Fibroblast of pulmonary artery (primary cell): ENCODE data around the gene EDDM3A.
"Not testable (repeated sequence)": the region's sequence is repeated elsewhere in the genome, so short reads cannot be mapped to it uniquely, and the experiment has no call there.

Source experiments
- DNase-seq: peaks from one replicate; pipeline ENCODE4 v3.0.0-alpha.2; 2010; ENCODE audit warnings: low read depth
- H3K4me3 ChIP-seq: replicated peaks from 2 replicates; pipeline ENCODE4 v1.5.1; 2011; ENCODE audit warnings: low read depth, mild to moderate bottlenecking, control low read depth, low read length, moderate library complexity
- CTCF ChIP-seq: IDR thresholded peaks from 2 replicates; pipeline ENCODE4 v1.5.1; 2011; ENCODE audit warnings: mild to moderate bottlenecking, control low read depth, low read length, inconsistent platforms; ENCODE audit errors: missing control alignments

EDDM3A gene

GRCh38 chr14:20732979-20733635 is 12.6 kb upstream of the EDDM3A start:
- TF ChIP-seq CTCF, result no peak
- DNase-seq, result no peak
- H3K4me3 ChIP-seq, result no peak overlapping the region

GRCh38 chr14:20733684-20734429 is 11.8 kb upstream of the EDDM3A start:
- no peak for TF ChIP-seq CTCF

GRCh38 chr14:20734430-20734806 is 11.3 kb upstream of the EDDM3A start:
- no peak for DNase-seq
- no peak overlapping the region for H3K4me3 ChIP-seq
- no peak for TF ChIP-seq CTCF

More at GRCh38 chr14:20733684-20734429, 11.8 kb upstream of the EDDM3A start:
- no peak overlapping the region for H3K4me3 ChIP-seq
- no peak for DNase-seq

- DNase-seq, H3K4me3 ChIP-seq: not testable (repeated sequence)
Measured at GRCh38 chr14:20738292-20738691, 7.4 kb upstream of the EDDM3A start.

GRCh38 chr14:20742132-20742531 is 3.6 kb upstream of the EDDM3A start:
- no peak overlapping the region for H3K4me3 ChIP-seq
- DNase-seq, result no peak
- TF ChIP-seq CTCF, result no peak

- no peak for DNase-seq
- no peak for TF ChIP-seq CTCF
- H3K4me3 ChIP-seq, result no peak overlapping the region
Measured at GRCh38 chr14:20743556-20743955, 2.1 kb upstream of the EDDM3A start.

GRCh38 chr14:20746566-20746965 is 879 bp downstream of the EDDM3A start:
- no peak for DNase-seq

More at GRCh38 chr14:20746566-20746965, 879 bp downstream of the EDDM3A start:
- no peak overlapping the region for H3K4me3 ChIP-seq
- no peak for TF ChIP-seq CTCF
